A673 (cell line): ENCODE data around the gene TOM1L2.

ENCODE experiments used
- EZH2 ChIP-seq: fragments of 200-600 bp; sonication (generic); IDR thresholded peaks from 2 replicates; pipeline ENCODE4 v1.6.1; 2017; ENCODE audit warnings: borderline replicate concordance, low read depth, mild to moderate bottlenecking, mixed read lengths, antibody characterized with exemption, low read length; ENCODE audit not compliant: poor library complexity, severe bottlenecking
- TF ChIP-seq, protein P1 (sequence below): fragments of 300-800, 200-600 bp; sonication (generic); conservative IDR thresholded peaks from 2 replicates; pipeline ENCODE4 v1.5.1; 2017; ENCODE audit warnings: low read depth, mild to moderate bottlenecking, antibody characterized with exemption, low read length, moderate library complexity, mixed read lengths

DNA sequence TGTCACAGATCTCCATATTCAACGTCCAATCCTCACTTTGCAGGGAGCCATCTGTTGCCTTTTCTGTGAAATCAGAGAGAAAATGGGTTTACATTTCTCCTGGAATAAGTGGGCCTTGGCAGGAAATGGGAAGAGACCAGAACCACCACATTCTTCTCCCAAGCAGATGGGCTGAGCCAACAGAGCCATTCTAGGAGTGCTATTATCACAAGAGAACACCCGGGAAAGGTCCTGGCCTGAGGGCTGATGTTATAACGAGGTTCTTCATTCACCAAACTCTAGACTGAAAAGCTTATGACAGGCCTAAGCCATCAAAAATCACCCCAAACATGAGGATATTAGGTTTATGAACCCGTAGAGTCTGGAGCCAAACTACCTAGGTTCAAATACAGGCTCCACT is 64.7 kb downstream of the TOM1L2 start:
- TF ChIP-seq, protein P1, sequence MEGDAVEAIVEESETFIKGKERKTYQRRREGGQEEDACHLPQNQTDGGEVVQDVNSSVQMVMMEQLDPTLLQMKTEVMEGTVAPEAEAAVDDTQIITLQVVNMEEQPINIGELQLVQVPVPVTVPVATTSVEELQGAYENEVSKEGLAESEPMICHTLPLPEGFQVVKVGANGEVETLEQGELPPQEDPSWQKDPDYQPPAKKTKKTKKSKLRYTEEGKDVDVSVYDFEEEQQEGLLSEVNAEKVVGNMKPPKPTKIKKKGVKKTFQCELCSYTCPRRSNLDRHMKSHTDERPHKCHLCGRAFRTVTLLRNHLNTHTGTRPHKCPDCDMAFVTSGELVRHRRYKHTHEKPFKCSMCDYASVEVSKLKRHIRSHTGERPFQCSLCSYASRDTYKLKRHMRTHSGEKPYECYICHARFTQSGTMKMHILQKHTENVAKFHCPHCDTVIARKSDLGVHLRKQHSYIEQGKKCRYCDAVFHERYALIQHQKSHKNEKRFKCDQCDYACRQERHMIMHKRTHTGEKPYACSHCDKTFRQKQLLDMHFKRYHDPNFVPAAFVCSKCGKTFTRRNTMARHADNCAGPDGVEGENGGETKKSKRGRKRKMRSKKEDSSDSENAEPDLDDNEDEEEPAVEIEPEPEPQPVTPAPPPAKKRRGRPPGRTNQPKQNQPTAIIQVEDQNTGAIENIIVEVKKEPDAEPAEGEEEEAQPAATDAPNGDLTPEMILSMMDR: no peak
- TF ChIP-seq EZH2: no peak
